HepG2 (cell line): Measurements from ENCODE around the gene NOTUM. TPM values are rescaled to one million over a fixed set of nuclear protein-coding genes. Genes with fewer than 3 reads are reported as not detected.

Experiments
- ATAC-seq: fragments of 200-7000 bp; cut with Tn5 transposase; 3 replicates; pipeline ENCODE4 v1.9.1; 2020; ENCODE audit warnings: mild to moderate bottlenecking, moderate library complexity
- BruUV-seq: library from RNA; stranded (reverse); fragments of 400-500 nt; replicated peaks from 2 replicates; lab custom pipeline; 2021; lab: Mats Ljungman, UMichigan
- CTCF ChIA-PET: fragments of 300-600 bp; formaldehyde crosslinking; extraction: SDS; loops from one replicate; lab custom pipeline; 2021; ENCODE audit warnings: low total read pairs, inconsistent platforms, low intra/inter-chr PET ratio; lab: Yijun Ruan, JAX
- POLR2A ChIA-PET: fragments of 350-600 bp; sonication (Branson Sonifier 250); formaldehyde crosslinking; loops from one replicate; lab custom pipeline; 2020; ENCODE audit warnings: antibody characterized with exemption, inconsistent platforms; lab: Yijun Ruan, JAX
- DNase-seq: peaks from one replicate; pipeline ENCODE4 v3.0.0-alpha.2; 2015; ENCODE audit warnings: low spot score
- FAIRE-seq: peaks from 3 replicates; lab custom pipeline; 2011; peaks lifted over from hg19 to GRCh38; lab: Jason Lieb, UNC
- H2AFZ ChIP-seq: one replicate; pipeline ENCODE4 v1.6.1; 2011; ENCODE audit warnings: low read length, inconsistent platforms
- H3K27ac ChIP-seq: fragments of 300-600 bp; 3 replicates; pipeline ENCODE4 v1.8.0; 2011; ENCODE audit warnings: mixed run types, mild to moderate bottlenecking, mixed read lengths, low read length, inconsistent platforms; ENCODE audit not compliant: insufficient read depth; ENCODE audit errors: extremely low read length
- H3K27me3 ChIP-seq, 2 experiments: fragments of 200-600 bp in 1 of 2; 2 replicates in 1 of 2; 3 replicates in 1 of 2; pipeline versions ENCODE4 v1.6.0 to v1.8.0; 2011; ENCODE audit warnings: low read length in 2 of 2, mild to moderate bottlenecking in 2 of 2, moderate library complexity in 2 of 2, inconsistent platforms in 1 of 2; ENCODE audit not compliant: insufficient read depth in 2 of 2, control insufficient read depth in 1 of 2
- H3K36me3 ChIP-seq, 2 experiments: fragments of 200-600 bp in 1 of 2; replicated peaks in 1 of 2; 2 replicates in 1 of 2; 3 replicates in 1 of 2; pipeline versions ENCODE4 v1.5.1 to v1.8.0; 2011; ENCODE audit warnings: low read length in 2 of 2, inconsistent platforms in 1 of 2; ENCODE audit not compliant: insufficient read depth in 2 of 2, control insufficient read depth in 1 of 2
- H3K4me1 ChIP-seq: 2 replicates; pipeline ENCODE4 v1.5.1; 2012; ENCODE audit warnings: low read length, inconsistent platforms; ENCODE audit not compliant: insufficient read depth
- H3K4me2 ChIP-seq: 2 replicates; pipeline ENCODE4 v1.6.0; 2011; ENCODE audit warnings: low read depth, low read length, inconsistent platforms
- H3K4me3 ChIP-seq, 3 experiments: fragments of 200-600 bp in 1 of 3; sonication (generic), shearing (Covaris generic) in 1 of 3; replicated peaks in 1 of 3; 2 replicates each; pipeline ENCODE4 v1.5.1; 2011 to 2016; ENCODE audit warnings: low read length in 3 of 3, inconsistent platforms in 2 of 3, low read depth in 2 of 3, mild to moderate bottlenecking in 2 of 3, control low read depth in 1 of 3, mixed read lengths in 1 of 3; ENCODE audit not compliant: insufficient read depth in 1 of 3
- H3K79me2 ChIP-seq: one replicate; pipeline ENCODE4 v1.6.1; 2011; ENCODE audit warnings: low read length, inconsistent platforms; ENCODE audit not compliant: insufficient read depth
- H3K9ac ChIP-seq: 2 replicates; pipeline ENCODE4 v1.6.0; 2011; ENCODE audit warnings: mild to moderate bottlenecking, low read depth, low read length, inconsistent platforms; ENCODE audit not compliant: insufficient read depth
- H3K9me3 ChIP-seq: 2 replicates; pipeline ENCODE4 v1.5.1; 2012; ENCODE audit warnings: mild to moderate bottlenecking, low read length
- H4K20me1 ChIP-seq: 2 replicates; pipeline ENCODE4 v1.6.0; 2011; ENCODE audit warnings: inconsistent platforms, mild to moderate bottlenecking, low read length, moderate library complexity; ENCODE audit not compliant: insufficient read depth
- CBX2 ChIP-seq, 2 experiments: fragments of 200-600 bp in 1 of 2; sonication (generic); formaldehyde crosslinking in 1 of 2; IDR thresholded peaks; 2 replicates each; pipeline versions ENCODE4 v1.7.0 to v1.8.1; 2018 to 2022; ENCODE audit warnings: low read depth in 2 of 2, low read length in 1 of 2, mild to moderate bottlenecking in 1 of 2, missing genetic modification reagents in 1 of 2
- PHF21A ChIP-seq: sonication (generic); formaldehyde crosslinking; IDR thresholded peaks from 2 replicates; pipeline ENCODE4 v1.5.0; 2020; ENCODE audit warnings: mild to moderate bottlenecking, missing genetic modification reagents
- ZKSCAN1 ChIP-seq: fragments of 150-350 bp; IDR thresholded peaks from 2 replicates; pipeline ENCODE4 v1.6.1; 2014; ENCODE audit warnings: low read length
- ZNF121 ChIP-seq: sonication (generic); formaldehyde crosslinking; IDR thresholded peaks from 2 replicates; pipeline ENCODE4 v1.5.0; 2020; ENCODE audit warnings: mild to moderate bottlenecking, missing genetic modification reagents
- ZNF841 ChIP-seq: sonication (generic); formaldehyde crosslinking; IDR thresholded peaks from 2 replicates; pipeline ENCODE4 v1.8.1; 2023; ENCODE audit warnings: missing genetic modification reagents, borderline replicate concordance
- WGBS: methylation state at CpG from one replicate; pipeline ENCODE4 v1.1.6; 2017; ENCODE audit warnings: low lambda C conversion rate; 5-methylcytosine and 5-hydroxymethylcytosine counted together
- in situ Hi-C: cut with HindIII; loops from 2 replicates; pipeline ENCODE4 v1.10.0; 2017; ENCODE audit warnings: low pct_unique_long_range_greater_than_20kb; ENCODE audit not compliant: extremely low pct_ligation_motif_present
- intact Hi-C: fragments of 100-400 bp; cut with micrococcal nuclease; formaldehyde crosslinking; loops from one replicate; pipeline ENCODE4 v1.10.0; 2022; ENCODE audit not compliant: unreplicated experiment
- polyA plus RNA-seq, 8 experiments: library from polyadenylated mRNA; depleted of rRNA in 3 of 8; stranded (reverse) in 7 of 8; unstranded in 1 of 8; fragments of >200 nt; fragmentation: Illumina TruSeq in 4 of 8; extraction: Trizol in 4 of 8; gene quantifications; 2 replicates each; pipeline versions ENCODE4 v1.2.1 to v1.2.3, GENCODE V29; 2011 to 2016; ENCODE audit warnings: low read depth in 4 of 8, missing spikeins in 1 of 8, mixed read lengths in 1 of 8; ENCODE audit not compliant: insufficient read depth in 1 of 8
- total RNA-seq, 5 experiments: library from RNA; depleted of rRNA; stranded (reverse); fragments of >200 nt; fragmentation: Illumina TruSeq; extraction: Trizol; gene quantifications; 2 replicates each; pipeline ENCODE4 v1.2.3, GENCODE V29; 2016; ENCODE audit warnings: low read depth in 1 of 5
- TF ChIP-seq, protein P1 (sequence below): sonication (generic); formaldehyde crosslinking; IDR thresholded peaks from 2 replicates; pipeline ENCODE4 v1.4.0; 2020; ENCODE audit warnings: missing genetic modification reagents

The NOTUM gene
- total and polyA plus RNA-seq, 2 of the 13 experiments (the other 11 are each of a cell fraction or from before 2014, with no cell fraction given), result 150 to 160 TPM

DNA sequence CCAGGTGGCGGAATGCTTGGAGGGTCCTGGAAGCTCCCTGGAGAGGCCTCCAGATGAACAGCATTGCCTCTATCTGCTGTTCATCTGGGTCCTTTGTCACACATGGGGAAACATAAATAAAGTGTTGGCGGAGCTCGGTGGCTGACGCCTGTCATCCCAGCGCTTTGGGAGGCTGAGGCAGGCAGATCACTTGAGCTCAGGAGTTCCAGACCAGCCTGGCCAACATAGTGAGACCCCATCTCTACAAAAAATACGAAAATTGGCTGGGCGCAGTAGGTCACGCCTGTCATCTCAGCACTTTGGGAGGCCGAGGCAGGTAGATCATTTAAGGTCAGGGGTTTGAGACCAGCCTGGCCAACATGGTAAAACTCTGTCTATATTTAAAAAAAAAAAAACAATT, 16.1 kb downstream of the NOTUM start:
- in situ Hi-C loops, result no loop called here

DNA sequence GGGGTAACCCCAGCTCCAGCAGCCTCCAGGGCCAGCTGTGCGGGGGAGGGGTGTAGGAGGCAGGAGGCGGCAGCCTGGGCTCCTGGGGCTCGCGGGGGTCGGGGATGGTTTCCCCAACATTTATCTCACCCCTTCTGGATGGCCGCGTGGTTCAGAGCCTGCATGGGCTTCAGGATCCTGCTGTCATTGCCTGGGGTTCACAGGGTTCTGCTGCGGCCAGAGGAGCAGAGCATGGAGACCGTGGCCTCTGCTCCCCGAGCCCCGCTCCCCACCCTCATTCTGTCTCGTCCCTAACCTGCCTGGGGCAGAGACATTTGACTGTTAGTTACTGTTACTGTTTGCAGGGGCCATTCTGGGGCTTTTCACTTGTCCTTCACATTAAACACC, 18.8 kb downstream of the NOTUM start:
- Histone ChIP-seq H3K79me2 (no peaks in the 10 kb centered on the region), H3K9ac (no peak overlapping the region), H3K27ac (no peak overlapping the region), H3K27me3 (peaks cover 16 to 33% of the 10 kb centered on the region in 2 experiments; a peak in 4 of 5 replicates), H3K9me3 (no peaks in the 10 kb centered on the region), H2AFZ (no peak overlapping the region), H3K4me1 (peaks cover 68% of the 10 kb centered on the region), H4K20me1 (no peaks in the 10 kb centered on the region), H3K4me2 (no peak overlapping the region; the same call in 1 of the 2 replicates), H3K4me3 (no peak overlapping the region; a peak in 1 of 6 replicates), H3K36me3 (no peaks in the 10 kb centered on the region)
- intact Hi-C loops, result no loop called here
- ATAC-seq (no peak), FAIRE-seq (no peak), DNase-seq (no peak)
- ChIA-PET CTCF (no interaction called here), POLR2A (interaction anchor here (1.3 to 7.9 kb wide), 2 partner anchors 11 to 14 kb away, joined by 4 to 58 read pairs; no protein-coding TSS in a partner anchor)
- 37% methylated on average over 8 of the region's 12 CpGs for WGBS
- BruUV-seq, result no TSS peak
- in situ Hi-C loops, result no loop called here
- 0 out of 2 replicates have a peak, but pooled peaks have one; percentile 8 for TF ChIP-seq PHF21A
- no peak for TF ChIP-seq ZKSCAN1

More for the DNA sequence above, 16.1 kb downstream of the NOTUM start:
- no peak overlapping the region for H3K9ac ChIP-seq
- no peak for ATAC-seq
- no peak for FAIRE-seq
- peaks cover 56% of the 10 kb centered on the region for H3K4me1 ChIP-seq
- no peaks in the 10 kb centered on the region for H3K9me3 ChIP-seq
- no TSS peak for BruUV-seq
- no peaks in the 10 kb centered on the region for H3K79me2 ChIP-seq
- TF ChIP-seq CBX2 (IDR thresholded peaks at IDR 0.05; ENCODE audit: low read depth, low read length) (no peak), CBX2 (CRISPR knock-in tag; IDR thresholded peaks at IDR 0.05; ENCODE audit: low read depth) (no peak), ZNF121 (CRISPR knock-in tag) (peak; percentile 77; the same call in 1 of the 2 replicates), ZNF841 (CRISPR knock-in tag) (no peak)
- TF ChIP-seq, protein P1, sequence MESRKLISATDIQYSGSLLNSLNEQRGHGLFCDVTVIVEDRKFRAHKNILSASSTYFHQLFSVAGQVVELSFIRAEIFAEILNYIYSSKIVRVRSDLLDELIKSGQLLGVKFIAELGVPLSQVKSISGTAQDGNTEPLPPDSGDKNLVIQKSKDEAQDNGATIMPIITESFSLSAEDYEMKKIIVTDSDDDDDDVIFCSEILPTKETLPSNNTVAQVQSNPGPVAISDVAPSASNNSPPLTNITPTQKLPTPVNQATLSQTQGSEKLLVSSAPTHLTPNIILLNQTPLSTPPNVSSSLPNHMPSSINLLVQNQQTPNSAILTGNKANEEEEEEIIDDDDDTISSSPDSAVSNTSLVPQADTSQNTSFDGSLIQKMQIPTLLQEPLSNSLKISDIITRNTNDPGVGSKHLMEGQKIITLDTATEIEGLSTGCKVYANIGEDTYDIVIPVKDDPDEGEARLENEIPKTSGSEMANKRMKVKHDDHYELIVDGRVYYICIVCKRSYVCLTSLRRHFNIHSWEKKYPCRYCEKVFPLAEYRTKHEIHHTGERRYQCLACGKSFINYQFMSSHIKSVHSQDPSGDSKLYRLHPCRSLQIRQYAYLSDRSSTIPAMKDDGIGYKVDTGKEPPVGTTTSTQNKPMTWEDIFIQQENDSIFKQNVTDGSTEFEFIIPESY (CRISPR knock-in tag), result 0 out of 2 replicates have a peak, but pooled peaks have one; percentile 37
- TF ChIP-seq, all 625 proteins: peak for 2
- intact Hi-C loops, result loop anchor here (1.0 kb wide), 1 partner anchor 8 kb away; no protein-coding TSS in a partner anchor
- Histone ChIP-seq H3K36me3 (no peaks in the 10 kb centered on the region), H2AFZ (no peak overlapping the region), H3K4me3 (no peak overlapping the region), H4K20me1 (no peaks in the 10 kb centered on the region), H3K27ac (no peak overlapping the region), H3K4me2 (0 out of 2 replicates have a peak overlapping the region, but pooled peaks have one; percentile 35), H3K27me3 (peaks cover 9 to 14% of the 10 kb centered on the region in 2 experiments; a peak in 3 of 5 replicates)
- no peak for DNase-seq
- WGBS, result 84% methylated on average over 9 of the region's 9 CpGs
- CTCF ChIA-PET, result no interaction called here
- POLR2A ChIA-PET, result interaction anchor here (1.0 to 2.7 kb wide), 12 partner anchors 8 to 93 kb away, joined by 3 to 17 read pairs (median 6); partner anchors contain the start of genes CENPX, DCXR, LRRC45 and NOTUM
